Tibial artery (tissue), 4 donors: Measurements from ENCODE around the gene NPDC1.

ENCODE experiments used
- DNase-seq, 2 donors: peaks; one replicate each; pipeline ENCODE4 v3.0.0-alpha.2; 2019
- H3K27ac ChIP-seq, 2 donors: fragments of 200-600 bp; sonication (generic) in 1 of 2; 1 replicate in 1 of 2; 2 replicates in 1 of 2; pipeline ENCODE4 v1.5.1; 2018 to 2019; ENCODE audit warnings: mild to moderate bottlenecking in 1 of 2
- H3K27me3 ChIP-seq, 2 donors: fragments of 200-600 bp; sonication (generic) in 1 of 2; one replicate each; pipeline versions ENCODE4 v1.5.1 to v1.6.0; 2016 to 2019
- H3K36me3 ChIP-seq, 3 donors: fragments of 200-600 bp; sonication (generic) in 2 of 3; one replicate each; pipeline ENCODE4 v1.5.1; 2016 to 2019; ENCODE audit warnings: mild to moderate bottlenecking in 2 of 3
- H3K4me1 ChIP-seq, 4 donors: fragments of 200-600 bp; sonication (generic) in 2 of 4; 1 replicate in 3 of 4; 2 replicates in 1 of 4; pipeline ENCODE4 v1.5.1; 2016 to 2019
- H3K4me3 ChIP-seq, 2 donors: fragments of 200-600 bp; sonication (generic) in 1 of 2; 1 replicate in 1 of 2; 2 replicates in 1 of 2; pipeline ENCODE4 v1.5.1; 2018 to 2019; ENCODE audit warnings: mild to moderate bottlenecking in 2 of 2
- H3K9me3 ChIP-seq, 3 donors: fragments of 200-600 bp; sonication (generic) in 1 of 3; one replicate each; pipeline ENCODE4 v1.5.1; 2016 to 2019
- intact Hi-C: fragments of 100-400 bp; cut with DNase I; formaldehyde crosslinking; loops from one replicate; pipeline ENCODE4 v1.15.0; 2023; ENCODE audit warnings: low total_unique reads
- TF ChIP-seq, protein P1 (sequence below), 2 experiments: fragments of 200-600 bp in 1 of 2; fragments of 450-650 bp in 1 of 2; IDR thresholded peaks; one replicate each; pipeline ENCODE4 v1.5.1; 2017 to 2019; ENCODE audit warnings: antibody characterized with exemption in 2 of 2, mild to moderate bottlenecking in 1 of 2, moderate library complexity in 1 of 2

Gene NPDC1

DNA sequence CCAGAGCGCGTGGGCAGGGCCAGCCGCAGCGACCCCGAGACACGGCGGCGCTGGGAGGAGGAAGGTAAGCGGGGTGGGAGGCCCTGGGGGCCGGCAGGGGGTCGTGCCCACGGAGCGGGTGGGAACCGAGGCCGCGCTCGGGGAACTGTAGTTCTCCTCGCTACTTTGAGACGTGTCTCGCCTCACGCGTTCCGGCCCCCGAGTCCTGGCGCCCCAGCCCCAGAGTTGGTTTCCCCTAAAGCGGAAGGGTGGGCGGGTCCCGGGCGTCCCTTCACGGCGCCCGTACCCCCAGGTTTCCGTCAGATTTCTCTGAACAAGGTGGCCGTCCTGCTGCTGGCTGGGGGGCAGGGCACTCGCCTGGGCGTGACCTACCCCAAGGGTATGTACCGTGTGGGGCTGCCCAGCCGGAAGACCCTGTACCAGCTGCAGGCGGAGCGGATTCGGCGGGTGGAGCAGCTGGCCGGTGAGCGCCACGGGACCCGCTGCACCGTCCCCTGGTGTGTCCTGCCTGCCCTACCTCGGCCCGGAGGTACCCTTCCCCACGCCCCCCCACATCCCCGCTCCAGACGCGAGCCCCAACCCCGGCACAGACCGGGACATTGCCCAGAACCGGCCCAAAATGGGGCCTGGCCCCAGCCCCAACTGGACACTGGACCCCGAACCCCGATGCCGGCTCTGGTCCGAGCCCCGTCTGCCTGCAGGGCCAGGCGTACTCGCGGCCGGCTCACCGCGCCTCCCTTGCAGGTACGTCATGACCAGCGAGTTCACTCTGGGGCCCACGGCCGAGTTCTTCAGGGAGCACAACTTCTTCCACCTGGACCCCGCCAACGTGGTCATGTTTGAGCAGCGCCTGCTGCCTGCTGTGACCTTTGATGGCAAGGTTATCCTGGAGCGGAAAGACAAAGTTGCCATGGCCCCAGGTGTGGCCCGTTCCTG is 32.0 kb upstream of the NPDC1 start:
- Histone ChIP-seq H3K9me3 (no peaks in the 10 kb centered on the region), H3K36me3 (peaks cover 0 to 41% (median 28%) of the 10 kb centered on the region in 3 donors), H3K4me1 (peaks cover 4 to 30% (median 22%) of the 10 kb centered on the region in 4 donors), H3K27me3 (peaks cover 0 to 33% of the 10 kb centered on the region in 2 donors), H3K27ac (peak overlapping the region; percentile 52 to 54), H3K4me3 (peak overlapping the region; percentile 54 to 65)
- TF ChIP-seq, protein P1, sequence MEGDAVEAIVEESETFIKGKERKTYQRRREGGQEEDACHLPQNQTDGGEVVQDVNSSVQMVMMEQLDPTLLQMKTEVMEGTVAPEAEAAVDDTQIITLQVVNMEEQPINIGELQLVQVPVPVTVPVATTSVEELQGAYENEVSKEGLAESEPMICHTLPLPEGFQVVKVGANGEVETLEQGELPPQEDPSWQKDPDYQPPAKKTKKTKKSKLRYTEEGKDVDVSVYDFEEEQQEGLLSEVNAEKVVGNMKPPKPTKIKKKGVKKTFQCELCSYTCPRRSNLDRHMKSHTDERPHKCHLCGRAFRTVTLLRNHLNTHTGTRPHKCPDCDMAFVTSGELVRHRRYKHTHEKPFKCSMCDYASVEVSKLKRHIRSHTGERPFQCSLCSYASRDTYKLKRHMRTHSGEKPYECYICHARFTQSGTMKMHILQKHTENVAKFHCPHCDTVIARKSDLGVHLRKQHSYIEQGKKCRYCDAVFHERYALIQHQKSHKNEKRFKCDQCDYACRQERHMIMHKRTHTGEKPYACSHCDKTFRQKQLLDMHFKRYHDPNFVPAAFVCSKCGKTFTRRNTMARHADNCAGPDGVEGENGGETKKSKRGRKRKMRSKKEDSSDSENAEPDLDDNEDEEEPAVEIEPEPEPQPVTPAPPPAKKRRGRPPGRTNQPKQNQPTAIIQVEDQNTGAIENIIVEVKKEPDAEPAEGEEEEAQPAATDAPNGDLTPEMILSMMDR (IDR thresholded peaks at IDR 0.05), result no peak
- intact Hi-C loops, result loop anchor here (5.0 kb wide), 1 partner anchor 36 kb away; no protein-coding TSS in a partner anchor
- DNase-seq, result no peak

DNA sequence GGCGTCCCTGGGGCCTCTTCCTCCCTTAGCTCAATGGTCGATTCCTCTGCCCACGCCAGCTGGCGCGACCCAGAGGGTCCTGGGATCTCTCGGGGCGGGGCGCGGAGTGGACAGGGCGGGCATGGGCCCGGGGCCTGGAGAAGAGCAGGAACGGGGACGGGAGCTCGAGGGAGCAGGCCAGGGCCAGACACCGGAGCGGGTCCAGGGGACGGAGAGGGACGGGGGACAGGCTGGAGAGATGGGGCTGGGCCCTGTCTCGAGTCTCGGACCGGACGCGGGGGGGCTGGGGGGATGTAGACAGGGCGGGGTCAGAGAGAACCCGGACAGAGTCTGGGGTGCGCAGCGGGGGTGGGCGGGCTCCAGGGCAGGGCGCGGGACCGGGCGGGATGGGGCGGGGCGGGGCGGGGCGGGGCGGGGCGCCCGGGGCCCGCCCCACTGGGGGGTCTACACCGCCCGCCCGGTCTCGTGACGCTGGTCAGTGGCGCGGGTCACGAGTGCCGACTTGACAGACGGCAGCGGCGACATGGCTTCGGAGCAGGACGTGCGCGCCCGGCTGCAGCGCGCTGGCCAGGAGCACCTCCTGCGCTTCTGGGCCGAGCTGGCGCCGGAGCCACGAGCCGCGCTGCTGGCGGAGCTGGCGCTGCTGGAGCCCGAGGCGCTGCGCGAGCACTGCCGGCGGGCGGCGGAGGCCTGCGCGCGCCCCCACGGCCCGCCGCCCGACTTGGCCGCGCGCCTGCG is 31.2 kb upstream of the NPDC1 start, which contains the start of gene UAP1L1:
Gene UAP1L1, plus strand, starts transcription at position 508 of the 738 bp plus-strand sequence. Its CDS starts 16 bp downstream, at position 524.
- peaks cover 4 to 30% (median 22%) of the 10 kb centered on the region in 4 donors for H3K4me1 ChIP-seq
- H3K9me3 ChIP-seq, result no peaks in the 10 kb centered on the region
- H3K27ac ChIP-seq, result peak within 1 kb of the TSS; percentile 52 to 63
- peak; percentile 87 to 88 for DNase-seq
- peaks cover 0 to 31% of the 10 kb centered on the region in 2 donors for H3K27me3 ChIP-seq
- peaks cover 0 to 32% (median 28%) of the 10 kb centered on the region in 3 donors for H3K36me3 ChIP-seq
- peak within 1 kb of the TSS; percentile 54 to 65 for H3K4me3 ChIP-seq
- intact Hi-C loops, result loop anchor here (5.0 kb wide), 1 partner anchor 35 kb away; no protein-coding TSS in a partner anchor
- TF ChIP-seq, protein P1 (IDR thresholded peaks at IDR 0.05), result no peak

DNA sequence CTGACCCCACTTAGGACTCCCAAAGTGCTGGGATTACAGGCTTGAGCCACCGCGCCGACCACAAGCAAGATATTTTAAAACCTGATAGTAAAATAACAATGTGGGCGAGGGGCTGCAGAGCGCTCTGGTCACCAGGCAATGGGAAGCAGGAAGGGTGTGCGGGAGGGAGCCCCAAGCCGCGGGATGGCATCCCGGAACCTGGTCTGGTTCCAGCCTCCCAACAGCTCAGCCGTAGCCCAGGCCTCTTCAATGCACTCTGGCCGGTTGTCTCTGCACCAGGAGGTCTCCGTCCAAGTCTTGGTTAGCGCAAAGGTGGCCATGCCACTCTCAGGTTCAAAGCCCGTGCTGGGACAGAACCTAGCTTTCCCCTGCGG is 30.6 kb upstream of the NPDC1 start:
- no peaks in the 10 kb centered on the region for H3K9me3 ChIP-seq
- peaks cover 4 to 31% (median 22%) of the 10 kb centered on the region in 4 donors for H3K4me1 ChIP-seq
- intact Hi-C loops, result loop anchor here (5.0 kb wide), 1 partner anchor 34 kb away; no protein-coding TSS in a partner anchor
- H3K27me3 ChIP-seq, result peaks cover 0 to 28% of the 10 kb centered on the region in 2 donors
- peak overlapping the region; percentile 28 to 63 for H3K27ac ChIP-seq
- peaks cover 0 to 27% (median 23%) of the 10 kb centered on the region in 3 donors for H3K36me3 ChIP-seq
- H3K4me3 ChIP-seq, result peak overlapping the region; percentile 54 to 65
- DNase-seq, result no peak
- TF ChIP-seq, protein P1 (IDR thresholded peaks at IDR 0.05), result no peak

DNA sequence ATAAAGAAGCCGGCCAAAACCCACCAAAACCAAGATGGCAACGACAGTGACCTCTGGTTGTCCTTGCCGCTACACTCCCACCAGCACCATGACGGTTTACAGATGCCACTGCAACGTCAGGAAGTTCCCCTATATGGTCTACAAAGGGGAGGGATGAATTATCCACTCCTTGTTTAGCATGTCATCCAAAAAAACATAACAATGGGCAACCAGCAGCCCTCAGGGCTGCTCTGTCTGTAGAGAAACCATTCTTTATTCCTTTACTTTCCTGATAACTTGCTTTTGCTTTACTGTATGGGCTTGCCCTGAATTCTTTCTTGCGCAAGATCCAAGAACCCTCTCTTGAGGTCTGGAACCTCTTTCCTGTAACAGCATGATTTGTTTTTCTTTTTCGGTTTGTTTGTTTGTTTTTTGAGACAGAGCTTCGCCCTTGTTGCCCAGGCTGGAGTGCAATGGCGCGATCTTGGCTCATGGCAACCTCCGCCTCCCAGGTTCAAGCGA is 29.3 kb upstream of the NPDC1 start:
- Histone ChIP-seq H3K27ac (no peak overlapping the region), H3K4me1 (peaks cover 4 to 44% (median 31%) of the 10 kb centered on the region in 4 donors), H3K27me3 (peaks cover 0 to 23% of the 10 kb centered on the region in 2 donors), H3K9me3 (no peaks in the 10 kb centered on the region), H3K36me3 (peaks cover 0 to 19% (median 16%) of the 10 kb centered on the region in 3 donors), H3K4me3 (no peak overlapping the region)
- TF ChIP-seq, protein P1 (IDR thresholded peaks at IDR 0.05), result no peak
- intact Hi-C loops, result loop anchor here (5.0 kb wide), 1 partner anchor 33 kb away; no protein-coding TSS in a partner anchor
- no peak for DNase-seq

DNA sequence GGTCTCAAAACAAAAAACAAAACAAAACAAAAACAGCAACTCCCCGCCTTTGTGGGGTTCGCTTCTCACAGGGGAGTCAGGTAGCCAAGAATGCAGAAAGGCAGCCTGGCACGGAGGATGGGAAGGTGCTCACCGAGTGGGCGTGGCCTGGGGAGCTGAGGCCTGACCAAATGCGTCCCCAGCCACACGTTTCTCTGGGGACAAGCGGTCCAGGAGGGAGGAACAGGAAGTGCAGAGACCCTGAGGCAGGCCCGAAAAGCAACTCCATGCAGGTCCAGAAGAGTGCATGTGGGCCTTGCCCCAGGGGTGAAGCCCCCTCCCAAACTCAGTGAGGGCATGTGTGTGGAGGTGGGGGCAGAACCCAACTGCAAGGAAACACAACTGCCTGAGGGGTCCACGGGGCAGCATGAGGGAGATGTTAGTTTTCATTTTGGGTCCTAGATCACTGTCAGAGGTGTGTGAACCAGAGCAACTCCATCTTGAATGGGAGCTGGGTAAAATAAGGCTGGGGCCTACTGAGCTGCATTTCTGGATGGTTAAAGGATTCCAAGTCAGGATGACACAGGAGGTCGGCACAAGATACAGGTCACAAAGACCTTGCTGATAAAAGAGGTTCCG is 28.8 kb upstream of the NPDC1 start:
- Histone ChIP-seq H3K9me3 (no peaks in the 10 kb centered on the region), H3K27ac (no peak overlapping the region), H3K27me3 (peaks cover 0 to 26% of the 10 kb centered on the region in 2 donors), H3K4me1 (peaks cover 4 to 50% (median 36%) of the 10 kb centered on the region in 4 donors), H3K36me3 (peaks cover 0 to 13% (median 11%) of the 10 kb centered on the region in 3 donors), H3K4me3 (no peak overlapping the region)
- TF ChIP-seq, protein P1 (IDR thresholded peaks at IDR 0.05), result no peak
- DNase-seq, result no peak
- intact Hi-C loops, result loop anchor here (5.0 kb wide), 1 partner anchor 32 kb away; no protein-coding TSS in a partner anchor
